ENCODE measurements around the gene GRK5.
"Not testable (repeated sequence)": the region's sequence is repeated elsewhere in the genome, so short reads cannot be mapped to it uniquely, and the experiment has no call there.

GRK5 gene

DNA sequence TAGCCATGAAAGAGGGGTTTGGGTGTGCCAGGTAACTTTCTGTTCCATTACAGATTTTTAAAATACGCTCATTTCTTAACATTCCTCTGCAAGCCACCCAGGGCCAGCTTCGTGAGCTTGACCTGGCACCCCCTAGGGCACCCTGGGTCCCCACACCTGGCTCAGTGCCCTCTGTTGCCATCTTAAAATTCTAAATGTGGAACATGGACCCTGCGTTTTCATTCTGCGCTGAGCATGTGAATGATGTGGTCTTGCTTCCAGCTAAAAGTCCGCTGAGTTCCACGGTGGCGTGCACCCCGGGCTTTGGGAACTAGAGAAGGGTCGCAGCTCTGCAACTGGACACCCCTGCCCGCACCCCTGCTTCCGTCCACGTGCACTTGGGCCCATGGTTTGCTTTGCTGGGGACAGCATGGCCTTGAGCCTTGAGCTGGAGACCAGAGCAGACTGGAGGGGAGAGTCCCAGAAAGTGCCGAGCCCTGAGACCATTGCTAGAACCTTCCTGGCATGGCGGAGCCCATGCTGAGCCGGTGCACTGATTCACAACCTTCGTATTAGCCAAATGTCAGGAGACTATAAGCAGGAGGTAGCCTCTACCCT lies 244.0 kb downstream of the GRK5 start:
- no peak for DNase-seq (ENCODE audit: low read depth in 4 of 4, low spot score in 1 of 4)

DNA sequence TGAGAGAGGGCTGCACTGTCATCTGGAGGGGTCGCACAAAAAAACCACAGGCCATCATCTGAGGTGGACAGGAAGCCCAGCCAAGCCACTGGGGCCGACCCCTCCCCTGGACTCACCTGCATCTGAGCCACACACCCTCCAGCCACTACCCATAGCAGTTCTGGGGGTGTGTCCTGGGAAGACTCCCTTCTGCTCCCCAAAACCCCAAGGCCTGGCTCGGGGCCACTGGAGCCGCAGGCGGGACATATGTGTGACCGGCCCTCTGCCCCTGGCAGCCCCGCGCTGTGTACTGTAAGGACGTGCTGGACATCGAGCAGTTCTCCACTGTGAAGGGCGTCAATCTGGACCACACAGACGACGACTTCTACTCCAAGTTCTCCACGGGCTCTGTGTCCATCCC lies 245.0 kb downstream of the GRK5 start:
- no peak for DNase-seq (ENCODE audit: low read depth in 4 of 4, low spot score in 1 of 4)

DNA sequence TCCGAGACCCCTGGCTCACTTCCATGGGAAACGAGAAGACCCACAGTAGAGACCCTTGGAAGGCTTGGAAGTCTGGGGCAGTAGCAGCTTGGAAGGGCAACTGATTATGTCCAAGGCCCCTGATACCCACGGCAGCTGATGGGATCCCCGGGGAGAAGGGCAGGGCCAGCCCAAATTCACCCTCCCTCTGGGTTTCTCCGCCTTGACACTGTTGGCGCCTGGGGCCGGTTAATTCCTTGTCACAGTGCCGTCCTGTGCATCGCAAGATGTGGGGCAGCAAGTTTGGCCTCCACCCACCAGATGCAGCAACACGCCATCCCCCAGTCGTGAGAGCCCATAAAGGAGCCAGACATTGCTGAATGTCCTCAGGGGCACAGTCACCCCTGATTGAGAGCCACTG lies 245.9 kb downstream of the GRK5 start:
- no peak for DNase-seq (ENCODE audit: low read depth in 4 of 4, low spot score in 1 of 4)

DNA sequence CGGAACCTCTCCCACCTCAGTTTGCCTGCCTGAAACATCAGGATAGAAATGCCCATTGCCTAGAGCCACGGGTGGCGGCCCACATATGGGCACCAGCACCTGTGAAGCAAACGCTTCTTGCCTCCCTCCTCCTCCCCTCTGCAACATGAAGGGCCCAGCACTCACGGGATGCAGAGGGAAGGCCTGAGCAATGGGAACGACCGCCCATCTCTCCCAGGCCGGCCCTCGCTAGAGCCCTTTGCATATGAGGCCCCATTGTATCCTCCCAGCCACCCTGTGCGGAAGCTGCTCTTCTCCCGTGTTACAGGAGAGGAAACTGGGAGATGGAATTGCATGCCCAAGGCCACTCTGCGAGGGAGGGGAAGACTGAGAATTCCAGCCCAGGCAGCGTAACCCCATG lies 246.9 kb downstream of the GRK5 start:
- no peak for DNase-seq (ENCODE audit: low read depth in 4 of 4, low spot score in 1 of 4)

DNA sequence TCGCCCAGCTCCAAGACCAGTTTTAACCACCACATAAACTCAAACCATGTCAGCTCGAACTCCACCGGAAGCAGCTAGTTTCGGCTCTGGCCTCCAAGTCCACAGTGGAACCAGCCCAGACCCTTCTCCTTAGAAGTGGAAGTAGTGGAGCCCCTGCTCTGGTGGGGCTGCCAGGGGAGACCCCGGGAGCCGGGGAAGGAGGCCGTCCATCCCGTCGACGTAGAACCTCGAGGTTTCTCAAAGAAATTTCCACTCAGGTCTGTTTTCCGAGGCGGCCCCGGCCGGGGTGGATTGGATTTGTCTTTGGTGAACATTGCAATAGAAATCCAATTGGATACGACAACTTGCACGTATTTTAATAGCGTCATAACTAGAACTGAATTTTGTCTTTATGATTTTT lies 247.6 kb downstream of the GRK5 start:
- DNase-seq (ENCODE audit: low read depth in 4 of 4, low spot score in 1 of 4): no peak

DNA sequence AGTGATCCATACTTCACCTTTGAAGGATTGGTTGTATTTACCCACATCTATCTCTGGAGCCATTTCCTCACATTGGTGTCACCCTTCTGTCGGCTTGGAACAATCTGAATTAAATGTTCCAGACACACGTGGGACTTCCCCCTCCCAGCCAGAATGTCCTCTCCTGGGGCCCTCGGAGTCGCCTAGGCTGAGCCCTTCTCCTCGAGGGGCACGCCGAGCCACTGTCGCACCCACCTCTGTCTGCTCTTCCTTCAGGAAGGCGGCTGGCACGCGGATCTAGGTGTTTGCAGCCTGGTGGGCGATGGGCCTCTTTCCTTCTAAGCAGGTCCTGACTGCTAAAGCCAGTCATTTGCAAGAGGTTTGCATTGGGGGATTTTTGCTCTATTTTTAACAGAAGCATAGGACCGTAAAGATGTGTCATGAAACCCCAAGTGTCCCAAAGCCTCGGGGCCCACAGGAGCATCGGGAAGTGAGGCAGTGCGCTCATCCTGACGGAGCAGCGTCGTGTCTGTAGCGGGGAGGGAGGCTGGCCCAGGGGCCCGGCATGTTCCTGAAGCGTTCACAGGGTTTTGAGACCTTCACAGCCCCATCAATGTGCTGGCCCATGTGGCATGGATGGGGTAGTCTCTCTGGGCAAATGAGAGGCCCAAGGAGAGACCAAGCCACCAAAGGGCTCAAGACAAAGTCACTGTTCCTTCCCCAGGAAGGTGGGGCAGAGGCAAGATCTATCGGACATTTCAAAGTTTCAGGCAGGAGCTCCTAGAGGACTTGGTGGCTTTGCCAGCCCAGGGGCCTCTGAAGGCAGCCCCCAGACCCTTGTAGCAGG lies 248.5 kb downstream of the GRK5 start:
- no peak for DNase-seq (ENCODE audit: low read depth in 4 of 4, low spot score in 1 of 4)

DNA sequence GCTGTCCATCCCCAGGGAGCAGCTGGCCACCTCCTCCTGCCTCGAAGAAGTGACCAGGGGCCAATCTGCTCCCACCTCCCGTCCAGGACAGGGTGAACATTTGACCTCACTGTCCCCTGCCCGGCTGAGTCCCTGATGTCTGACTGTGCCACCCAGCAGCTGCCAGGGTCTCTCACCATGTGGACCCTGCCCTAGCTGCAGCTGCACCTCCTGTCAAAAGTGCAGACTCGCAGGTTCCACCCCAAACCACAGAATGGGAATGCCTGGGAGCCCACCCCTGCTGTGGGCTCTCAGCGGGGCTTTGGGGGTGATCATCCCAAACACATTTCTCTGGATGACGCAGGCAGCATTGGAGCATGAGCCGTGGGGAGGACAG lies 249.1 kb downstream of the GRK5 start:
- no peak for DNase-seq (ENCODE audit: low read depth in 4 of 4, low spot score in 1 of 4)

DNA sequence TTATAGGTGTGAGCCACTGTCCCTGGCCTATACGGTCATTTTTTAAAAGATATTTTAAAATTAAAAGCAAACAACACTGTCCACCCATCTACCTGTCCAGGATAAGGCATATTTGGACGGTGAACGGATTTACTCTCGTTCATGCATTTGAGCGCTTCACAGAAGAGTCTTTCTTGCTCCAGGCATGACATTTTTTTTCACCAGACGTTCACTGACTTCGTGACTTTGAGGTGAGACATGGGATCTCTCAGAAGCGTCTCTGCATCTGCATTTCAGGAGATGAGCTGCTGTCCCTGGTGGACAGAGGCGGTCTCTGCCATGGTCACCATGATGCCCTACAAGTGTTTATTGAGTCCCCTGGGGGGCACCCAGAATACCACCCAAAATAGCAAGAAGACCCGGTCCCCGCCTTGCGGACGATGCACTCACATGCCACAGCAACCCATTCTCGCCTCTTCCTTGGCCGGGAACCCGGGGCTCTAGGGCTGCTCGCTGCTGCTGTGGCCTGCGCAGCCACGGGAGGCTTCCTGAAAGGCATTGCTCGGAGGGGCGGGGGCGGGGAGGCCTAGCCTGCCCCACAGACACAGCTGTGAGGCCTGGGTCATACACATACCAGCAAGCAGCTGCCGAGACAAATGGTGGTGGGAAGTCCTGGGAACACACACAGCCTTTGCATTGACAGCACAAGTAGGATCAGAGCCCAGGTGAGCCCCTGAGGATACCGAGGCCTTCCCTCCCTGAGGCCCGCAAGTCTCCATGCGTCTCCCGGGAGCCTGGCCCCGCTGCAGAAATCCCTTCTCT lies 250.8 kb downstream of the GRK5 start:
- no peak for DNase-seq (ENCODE audit: low read depth in 4 of 4, low spot score in 1 of 4)

DNA sequence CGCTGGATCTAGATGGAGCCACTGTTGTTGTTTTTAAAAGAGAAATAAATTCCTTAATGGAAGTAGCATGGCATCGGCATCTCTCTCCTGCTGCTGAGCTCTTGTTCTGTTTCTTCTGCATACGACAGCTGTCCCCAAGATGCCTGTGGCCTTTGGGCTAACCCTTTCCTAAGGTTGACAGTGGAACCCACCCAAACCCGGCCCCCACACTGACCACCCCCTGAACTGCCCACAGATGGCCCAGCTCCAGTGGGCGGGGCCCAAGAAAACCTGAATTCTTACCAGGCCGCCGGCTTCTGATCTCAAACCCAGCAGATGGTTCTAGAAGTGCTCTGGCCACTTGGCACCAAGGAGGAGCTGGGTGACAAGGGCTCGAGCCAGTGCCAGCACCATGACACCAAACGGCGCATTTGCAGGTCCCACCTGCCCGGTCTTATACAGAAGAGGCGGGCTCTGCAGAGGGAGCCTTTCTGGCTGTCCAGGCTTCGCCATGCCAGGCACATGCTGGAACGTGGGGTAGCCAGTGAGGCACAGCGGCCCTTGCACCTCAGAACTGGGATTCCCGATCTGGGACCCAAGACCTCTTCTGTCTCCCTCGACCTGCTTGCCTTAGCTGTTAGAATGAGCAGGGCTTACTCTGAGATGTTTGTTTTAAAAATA lies 252.4 kb downstream of the GRK5 start:
- no peak for DNase-seq (ENCODE audit: low read depth in 4 of 4, low spot score in 1 of 4)

DNA sequence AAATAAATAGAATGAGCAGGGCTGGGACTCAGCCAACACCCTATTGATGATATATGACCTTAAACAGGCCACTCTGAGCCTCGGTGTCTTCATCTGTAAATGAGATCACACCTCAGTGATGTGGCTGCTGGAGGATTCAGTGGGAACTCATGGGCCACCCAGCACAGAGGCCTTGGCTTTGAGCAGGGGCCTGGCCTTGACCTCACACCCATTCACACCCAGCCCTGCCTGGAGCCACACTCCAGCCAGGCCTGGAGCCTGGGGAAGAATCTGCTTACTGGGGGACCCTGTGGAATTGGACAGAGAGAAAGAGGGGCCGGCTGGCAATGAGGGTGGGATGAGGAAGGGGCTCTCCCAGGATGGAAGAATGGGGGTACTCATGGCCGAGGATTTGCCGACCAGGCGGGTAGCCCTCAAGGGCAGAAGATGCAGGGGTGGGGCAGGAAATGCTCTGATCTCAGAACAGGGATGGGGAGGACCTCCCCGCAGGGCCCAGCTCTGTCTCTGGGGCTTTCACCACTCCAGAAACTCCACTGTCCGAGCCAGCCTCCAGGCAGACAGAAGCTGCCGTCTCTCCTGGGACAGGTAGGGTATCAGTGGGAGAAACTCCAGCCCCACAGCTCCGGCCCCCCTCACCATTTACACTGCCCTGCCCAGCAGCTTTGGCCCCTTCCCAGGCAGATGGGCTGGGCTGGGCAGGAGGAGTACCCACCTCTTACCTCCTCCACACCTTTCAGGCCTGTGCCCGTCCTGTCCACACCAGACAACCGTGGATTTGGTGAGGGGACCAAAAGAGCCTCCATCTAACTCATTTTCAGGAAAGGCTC lies 253.2 kb downstream of the GRK5 start:
- no peak for DNase-seq (ENCODE audit: low read depth in 4 of 4, low spot score in 1 of 4)

DNA sequence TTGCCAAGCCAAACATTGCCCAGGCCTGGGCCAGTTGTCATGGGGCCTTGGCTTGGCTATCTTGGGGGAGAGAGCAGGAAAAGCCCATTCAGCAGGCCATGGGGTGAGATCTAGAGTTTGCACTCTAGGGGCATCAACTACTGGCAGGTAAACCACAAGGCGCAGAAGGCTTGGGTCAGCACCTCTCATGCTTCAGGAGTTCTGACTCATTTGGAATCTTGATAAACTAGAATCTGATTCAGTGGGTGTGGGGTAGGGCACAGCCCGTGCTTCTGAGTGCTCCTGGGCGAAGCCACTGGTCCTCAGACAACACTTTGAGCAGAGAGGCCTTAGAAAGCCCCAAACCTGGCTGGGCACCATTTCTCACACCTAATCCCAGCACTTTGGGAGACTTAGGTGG lies 254.0 kb downstream of the GRK5 start:
- no peak for DNase-seq (ENCODE audit: low read depth in 4 of 4, low spot score in 1 of 4)

GRCh38 chr10:119461923-119462322 lies 254.6 kb downstream of the GRK5 start:
- DNase-seq (ENCODE audit: low read depth in 4 of 4, low spot score in 1 of 4): no peak

DNA sequence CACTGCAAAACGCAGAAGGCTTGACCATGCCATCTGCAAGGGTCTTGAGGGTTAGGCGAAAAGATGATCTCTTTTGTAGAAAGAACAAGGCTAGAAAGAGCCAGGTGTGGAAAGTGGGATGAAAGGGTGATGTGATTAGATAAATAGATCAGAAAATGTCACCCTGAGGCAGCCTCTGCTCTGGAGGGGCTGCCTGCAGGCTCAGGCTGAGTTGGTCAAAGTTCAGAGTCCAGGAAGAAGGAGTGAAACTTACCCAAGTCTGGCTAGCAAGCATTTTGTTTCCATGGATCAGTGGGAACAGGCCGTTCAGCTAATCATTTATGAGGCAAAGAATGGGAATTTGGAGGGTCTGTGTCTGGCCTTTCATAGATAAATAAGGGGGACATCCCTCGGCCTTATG lies 255.4 kb downstream of the GRK5 start:
- no peak for DNase-seq (ENCODE audit: low read depth in 4 of 4, low spot score in 1 of 4)

GRCh38 chr10:119463195-119463594 lies 255.8 kb downstream of the GRK5 start:
- not testable (repeated sequence) for DNase-seq (ENCODE audit: low read depth in 4 of 4, low spot score in 1 of 4)

DNA sequence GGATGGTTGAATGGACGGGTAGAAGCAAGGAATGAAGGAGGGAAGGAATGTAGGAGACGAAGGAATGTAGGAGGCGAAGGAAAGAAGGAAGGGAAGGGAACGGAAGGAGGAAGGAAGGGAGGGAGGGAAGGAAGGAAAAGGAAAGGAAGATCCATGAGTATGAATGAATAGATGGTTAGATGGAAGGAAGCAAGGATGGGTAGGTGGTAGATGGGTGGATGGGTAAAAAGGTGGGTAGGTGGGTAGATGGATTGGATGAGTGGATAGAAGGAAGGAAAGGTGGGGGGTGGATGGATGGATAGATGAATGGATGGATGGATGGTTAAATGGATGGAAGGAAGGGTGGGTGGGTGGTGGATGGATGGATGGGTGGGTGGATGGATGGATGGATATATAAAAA lies 257.7 kb downstream of the GRK5 start:
- DNase-seq (ENCODE audit: low read depth in 4 of 4, low spot score in 1 of 4): no peak

GRCh38 chr10:119466076-119466475 lies 258.7 kb downstream of the GRK5 start:
- no peak for DNase-seq (ENCODE audit: low read depth in 4 of 4, low spot score in 1 of 4)

DNA sequence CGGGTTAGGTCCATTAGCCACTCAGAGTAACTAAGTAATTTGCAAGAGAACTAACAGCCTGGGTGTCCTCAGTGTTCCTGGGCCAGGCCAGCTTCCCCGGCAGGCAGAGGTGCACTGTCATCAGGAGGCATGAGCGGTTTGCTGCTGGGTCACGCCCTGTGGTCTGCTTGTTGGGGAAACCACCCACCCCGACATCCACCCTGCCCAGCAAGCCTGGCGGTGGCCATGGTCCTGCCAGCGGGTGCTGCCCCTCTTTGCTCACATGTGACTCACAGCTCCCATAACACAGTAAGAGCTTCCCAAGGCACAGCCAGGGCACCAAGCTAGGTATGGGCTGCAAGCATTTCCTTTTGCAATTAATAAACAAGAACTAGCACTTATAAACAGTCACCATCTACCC lies 259.3 kb downstream of the GRK5 start:
- peak in 1 of 4 experiments; percentile 6 for DNase-seq (ENCODE audit: low read depth in 4 of 4, low spot score in 1 of 4)

GRCh38 chr10:119468542-119469324 lies 261.4 kb downstream of the GRK5 start:
- DNase-seq (ENCODE audit: low read depth in 4 of 4, low spot score in 1 of 4): no peak

DNA sequence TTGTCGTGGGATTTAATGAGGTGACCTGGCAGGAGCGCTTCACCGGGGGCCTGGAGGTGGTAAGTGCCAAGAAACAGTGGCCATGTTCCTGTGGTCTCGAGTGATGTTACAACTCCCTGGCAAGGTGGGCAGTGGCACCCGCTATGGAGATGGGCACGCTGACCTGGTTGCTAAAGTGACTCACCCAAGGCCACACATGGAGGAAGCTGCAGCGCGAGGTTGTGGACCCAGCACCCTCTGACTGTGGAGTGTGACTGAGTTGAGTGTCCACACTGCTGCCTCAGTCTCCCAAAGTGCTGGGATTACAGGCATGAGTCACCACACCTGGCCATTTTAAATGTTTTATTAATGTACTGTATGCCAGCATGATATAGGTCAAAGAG lies 261.9 kb downstream of the GRK5 start:
- no peak for DNase-seq (ENCODE audit: low read depth in 4 of 4, low spot score in 1 of 4)

DNA sequence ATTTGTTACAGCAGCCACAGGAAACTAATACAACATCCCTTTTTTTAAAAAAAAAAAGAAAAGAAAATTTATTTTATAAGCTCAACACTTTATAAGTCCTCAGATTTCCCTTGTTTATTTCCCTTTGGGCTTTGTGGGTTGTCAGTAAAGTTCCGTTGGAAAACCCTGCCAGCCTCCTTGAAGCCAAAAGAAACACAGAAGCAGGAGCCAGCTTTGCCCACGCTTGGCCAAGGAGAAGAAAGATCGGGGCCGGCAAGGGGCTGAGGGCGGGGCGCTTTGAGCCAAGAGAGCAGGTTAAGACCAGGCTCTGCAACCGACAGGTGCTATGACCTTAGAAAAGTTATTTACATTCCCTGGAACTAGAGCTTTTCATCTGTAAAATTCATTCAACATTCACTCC lies 262.5 kb downstream of the GRK5 start:
- DNase-seq (ENCODE audit: low read depth in 4 of 4, low spot score in 1 of 4): no peak

Data from stimulated activated CD4-positive, alpha-beta T cell treated with anti-CD3 and anti-CD28 coated beads, Interleukin-1b, Interleukin-23, amount 100 ng/mL, for 24 hours (primary cell).